OCI-LY1 (cell line): Measurements from ENCODE around the gene SPOPL.

Experiments
- H2AFZ ChIP-seq: fragments of 200-600 bp; sonication (generic), shearing (Covaris generic); 2 replicates; pipeline ENCODE4 v1.6.0; 2014; ENCODE audit warnings: antibody characterized with exemption, mild to moderate bottlenecking, low read length
- H3F3A ChIP-seq: fragments of 200-600 bp; sonication (generic), shearing (Covaris generic); 2 replicates; pipeline ENCODE4 v1.6.0; 2014; ENCODE audit warnings: mild to moderate bottlenecking, antibody characterized with exemption, low read length, moderate library complexity; ENCODE audit not compliant: insufficient read depth
- H3K27ac ChIP-seq: fragments of 200-600 bp; sonication (generic); 2 replicates; pipeline ENCODE4 v1.5.1; 2014; ENCODE audit warnings: low read length, mixed run types, mild to moderate bottlenecking, low read depth; ENCODE audit not compliant: poor library complexity, severe bottlenecking
- H3K27me3 ChIP-seq: fragments of 200-600 bp; sonication (generic); 2 replicates; pipeline ENCODE4 v1.6.0; 2014; ENCODE audit warnings: antibody characterized with exemption, mild to moderate bottlenecking, low read length, moderate library complexity; ENCODE audit not compliant: insufficient read depth
- H3K36me3 ChIP-seq: fragments of 200-600 bp; sonication (generic); 2 replicates; pipeline ENCODE4 v1.6.1; 2014; ENCODE audit warnings: mild to moderate bottlenecking, antibody characterized with exemption, low read length, moderate library complexity, mixed read lengths; ENCODE audit not compliant: insufficient read depth
- H3K4me1 ChIP-seq: fragments of 200-600 bp; sonication (generic); 2 replicates; pipeline ENCODE4 v1.5.1; 2014; ENCODE audit warnings: mild to moderate bottlenecking, low read length, moderate library complexity; ENCODE audit not compliant: insufficient read depth, severe bottlenecking
- H3K4me2 ChIP-seq: fragments of 200-600 bp; sonication (generic), shearing (Covaris generic); 2 replicates; pipeline ENCODE4 v1.6.1; 2014; ENCODE audit warnings: low read length
- H3K4me3 ChIP-seq: fragments of 200-600 bp; sonication (generic); 2 replicates; pipeline ENCODE4 v1.5.1; 2014; ENCODE audit warnings: low read length, low read depth, mild to moderate bottlenecking, mixed read lengths; ENCODE audit not compliant: poor library complexity, severe bottlenecking
- H3K79me2 ChIP-seq: fragments of 200-600 bp; shearing (Covaris generic); 2 replicates; pipeline ENCODE4 v1.6.1; 2016; ENCODE audit warnings: mixed run types, low read length, mixed read lengths; ENCODE audit not compliant: insufficient read depth
- H3K9ac ChIP-seq: fragments of 200-600 bp; sonication (generic), shearing (Covaris generic); 2 replicates; pipeline ENCODE4 v1.6.1; 2014; ENCODE audit warnings: mild to moderate bottlenecking, low read length, mixed read lengths
- H3K9me2 ChIP-seq: fragments of 200-600 bp; sonication (generic), shearing (Covaris generic); 2 replicates; pipeline ENCODE4 v1.6.1; 2014; ENCODE audit warnings: low read depth, mild to moderate bottlenecking, low read length, mixed read lengths
- H3K9me3 ChIP-seq: fragments of 200-600 bp; shearing (Covaris generic); 2 replicates; pipeline ENCODE4 v1.6.1; 2014; ENCODE audit warnings: low read length, mixed read lengths
- H4K20me1 ChIP-seq: fragments of 200-600 bp; sonication (generic), shearing (Covaris generic); 2 replicates; pipeline ENCODE4 v1.6.0; 2016; ENCODE audit warnings: mild to moderate bottlenecking, low read length; ENCODE audit not compliant: insufficient read depth
- EZH2 ChIP-seq: fragments of 200-600 bp; sonication (generic), shearing (Covaris generic); IDR thresholded peaks from 2 replicates; pipeline ENCODE4 v1.8.0; 2017; ENCODE audit warnings: borderline replicate concordance, mixed run types, mild to moderate bottlenecking, antibody characterized with exemption, low read length, moderate library complexity, mixed read lengths
- TF ChIP-seq, protein P1 (sequence below): fragments of 200-600 bp; sonication (generic), shearing (Covaris generic); IDR thresholded peaks from 2 replicates; pipeline ENCODE4 v1.5.1; 2017; ENCODE audit warnings: mild to moderate bottlenecking, antibody characterized with exemption, low read length, moderate library complexity, mixed read lengths

Gene SPOPL

DNA sequence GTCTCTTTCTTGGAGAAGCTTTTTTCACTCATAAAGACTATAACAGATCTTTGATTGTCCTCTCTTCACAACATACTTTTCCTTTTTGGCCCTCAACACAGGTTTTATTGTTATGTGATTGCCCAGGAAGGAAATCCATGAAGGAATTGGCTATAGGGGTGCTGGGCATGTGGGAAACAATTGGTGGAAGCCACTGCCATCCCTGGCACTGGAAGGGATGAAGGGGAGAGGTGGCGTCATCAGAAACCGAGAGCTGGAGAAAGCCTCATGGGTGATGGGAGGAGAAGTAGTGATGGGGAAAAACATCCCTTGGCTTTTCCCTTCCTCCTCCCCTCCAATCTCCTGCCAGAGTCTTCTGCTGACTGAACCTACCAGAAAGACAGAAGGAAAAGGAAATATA is 106.2 kb downstream of the SPOPL start:
- no peaks in the 10 kb centered on the region for H3F3A ChIP-seq
- H3K79me2 ChIP-seq = no peaks in the 10 kb centered on the region
- H3K27ac ChIP-seq = no peak overlapping the region
- H3K4me2 ChIP-seq = no peak overlapping the region
- H4K20me1 ChIP-seq = no peaks in the 10 kb centered on the region
- no peaks in the 10 kb centered on the region for H3K27me3 ChIP-seq
- H3K4me1 ChIP-seq = no peaks in the 10 kb centered on the region
- no peaks in the 10 kb centered on the region for H3K36me3 ChIP-seq
- no peak overlapping the region for H2AFZ ChIP-seq
- H3K9me2 ChIP-seq = no peaks in the 10 kb centered on the region
- H3K9ac ChIP-seq = no peak overlapping the region
- H3K4me3 ChIP-seq = no peak overlapping the region
- H3K9me3 ChIP-seq = no peaks in the 10 kb centered on the region
- no peak for TF ChIP-seq EZH2
- TF ChIP-seq, protein P1, sequence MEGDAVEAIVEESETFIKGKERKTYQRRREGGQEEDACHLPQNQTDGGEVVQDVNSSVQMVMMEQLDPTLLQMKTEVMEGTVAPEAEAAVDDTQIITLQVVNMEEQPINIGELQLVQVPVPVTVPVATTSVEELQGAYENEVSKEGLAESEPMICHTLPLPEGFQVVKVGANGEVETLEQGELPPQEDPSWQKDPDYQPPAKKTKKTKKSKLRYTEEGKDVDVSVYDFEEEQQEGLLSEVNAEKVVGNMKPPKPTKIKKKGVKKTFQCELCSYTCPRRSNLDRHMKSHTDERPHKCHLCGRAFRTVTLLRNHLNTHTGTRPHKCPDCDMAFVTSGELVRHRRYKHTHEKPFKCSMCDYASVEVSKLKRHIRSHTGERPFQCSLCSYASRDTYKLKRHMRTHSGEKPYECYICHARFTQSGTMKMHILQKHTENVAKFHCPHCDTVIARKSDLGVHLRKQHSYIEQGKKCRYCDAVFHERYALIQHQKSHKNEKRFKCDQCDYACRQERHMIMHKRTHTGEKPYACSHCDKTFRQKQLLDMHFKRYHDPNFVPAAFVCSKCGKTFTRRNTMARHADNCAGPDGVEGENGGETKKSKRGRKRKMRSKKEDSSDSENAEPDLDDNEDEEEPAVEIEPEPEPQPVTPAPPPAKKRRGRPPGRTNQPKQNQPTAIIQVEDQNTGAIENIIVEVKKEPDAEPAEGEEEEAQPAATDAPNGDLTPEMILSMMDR = no peak

DNA sequence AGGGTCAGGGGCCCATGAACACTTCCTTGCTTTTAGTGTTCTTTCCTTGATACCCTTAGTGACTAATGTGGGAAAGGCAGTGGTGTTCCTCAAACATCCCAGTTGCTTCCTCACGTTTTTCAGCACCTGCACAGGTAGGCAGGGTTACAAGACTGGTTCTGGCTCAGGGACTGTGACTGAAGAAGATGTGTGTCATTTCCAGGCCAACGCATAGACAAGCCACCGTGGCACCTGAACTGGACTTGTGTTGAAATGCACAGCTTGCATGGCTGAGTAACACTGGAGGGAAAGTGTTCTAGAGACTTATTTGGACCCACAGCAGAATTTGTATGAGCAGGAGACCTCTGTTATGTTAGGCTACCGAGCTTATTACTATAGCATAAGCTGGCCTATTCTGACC is 107.9 kb downstream of the SPOPL start:
- H4K20me1 ChIP-seq = no peaks in the 10 kb centered on the region
- H3K9me3 ChIP-seq = no peaks in the 10 kb centered on the region
- no peaks in the 10 kb centered on the region for H3F3A ChIP-seq
- no peaks in the 10 kb centered on the region for H3K36me3 ChIP-seq
- H3K9me2 ChIP-seq = no peaks in the 10 kb centered on the region
- no peak overlapping the region for H2AFZ ChIP-seq
- no peak overlapping the region for H3K4me2 ChIP-seq
- no peak overlapping the region for H3K27ac ChIP-seq
- TF ChIP-seq EZH2 = no peak
- TF ChIP-seq, protein P1 = no peak
- no peak overlapping the region for H3K9ac ChIP-seq
- no peaks in the 10 kb centered on the region for H3K4me1 ChIP-seq
- H3K79me2 ChIP-seq = no peaks in the 10 kb centered on the region
- H3K4me3 ChIP-seq = no peak overlapping the region
- H3K27me3 ChIP-seq = no peaks in the 10 kb centered on the region

DNA sequence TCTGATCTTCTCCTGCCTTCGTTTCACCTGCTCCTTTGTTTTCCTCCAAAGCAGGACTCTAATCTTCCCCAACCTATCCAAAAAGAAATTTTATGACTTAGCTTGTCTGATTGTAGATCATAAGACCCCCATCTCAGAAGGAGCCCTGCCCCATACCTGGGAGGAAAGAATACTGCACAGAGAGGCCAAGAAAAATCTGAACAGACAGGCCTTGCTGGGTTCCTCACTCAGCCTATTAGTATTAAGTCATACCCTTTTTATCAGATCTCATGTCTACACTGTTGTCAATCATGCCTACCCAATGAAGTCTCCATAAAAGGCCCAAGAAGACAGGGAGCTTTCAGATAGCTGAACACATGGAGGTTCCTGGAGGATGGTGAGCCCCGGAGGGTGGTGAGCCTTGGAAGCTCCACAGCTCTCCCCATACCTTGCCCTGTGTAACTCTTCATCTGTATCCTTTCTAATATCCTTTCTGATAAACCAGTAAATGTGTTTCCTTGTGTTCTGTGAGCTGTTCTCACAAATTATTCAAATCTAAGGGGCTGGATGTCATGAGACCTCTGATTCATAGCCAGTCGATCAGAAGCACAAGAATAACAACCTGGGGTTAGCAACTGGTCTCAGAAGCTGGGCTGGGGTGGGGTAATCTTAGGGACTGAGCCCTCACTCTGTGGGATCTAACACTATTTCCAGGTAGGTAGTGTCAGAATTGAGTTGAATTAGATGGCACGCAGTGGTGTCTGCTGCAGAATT is 108.8 kb downstream of the SPOPL start:
- Histone ChIP-seq H3K36me3 (no peaks in the 10 kb centered on the region), H3K9ac (no peak overlapping the region), H3K27me3 (no peaks in the 10 kb centered on the region)

More for the DNA sequence above, 108.8 kb downstream of the SPOPL start:
- H3K9me3 ChIP-seq = no peaks in the 10 kb centered on the region
- H3K4me2 ChIP-seq = no peak overlapping the region
- TF ChIP-seq EZH2 = no peak
- TF ChIP-seq, protein P1 = no peak
- H3K27ac ChIP-seq = no peak overlapping the region
- H4K20me1 ChIP-seq = no peaks in the 10 kb centered on the region
- H3K4me1 ChIP-seq = no peaks in the 10 kb centered on the region
- no peak overlapping the region for H2AFZ ChIP-seq
- no peaks in the 10 kb centered on the region for H3K79me2 ChIP-seq
- no peak overlapping the region for H3K4me3 ChIP-seq
- no peaks in the 10 kb centered on the region for H3K9me2 ChIP-seq
- no peaks in the 10 kb centered on the region for H3F3A ChIP-seq
